Activated naive CD4-positive, alpha-beta T cell treated with anti-CD3 and anti-CD28 coated beads, Interleukin-2, amount 50 U/mL, for 24 hours (primary cell): Measurements from ENCODE around the gene SORCS2.

Source experiments
- H3K27ac Mint-ChIP-seq: one replicate; pipeline ENCODE4 v1.8.0; 2021; ENCODE audit warnings: mild to moderate bottlenecking, mixed read lengths
- H3K27me3 Mint-ChIP-seq: one replicate; pipeline ENCODE4 v1.8.0; 2021; ENCODE audit warnings: mixed read lengths
- H3K36me3 Mint-ChIP-seq: one replicate; pipeline ENCODE4 v1.8.0; 2021; ENCODE audit warnings: mixed read lengths
- H3K4me1 Mint-ChIP-seq: one replicate; pipeline ENCODE4 v1.8.0; 2021; ENCODE audit warnings: mixed read lengths
- H3K4me3 Mint-ChIP-seq: one replicate; pipeline ENCODE4 v1.8.0; 2021; ENCODE audit warnings: mild to moderate bottlenecking, mixed read lengths
- H3K9me3 Mint-ChIP-seq: one replicate; pipeline ENCODE4 v1.8.0; 2021; ENCODE audit warnings: mixed read lengths

The SORCS2 gene

DNA sequence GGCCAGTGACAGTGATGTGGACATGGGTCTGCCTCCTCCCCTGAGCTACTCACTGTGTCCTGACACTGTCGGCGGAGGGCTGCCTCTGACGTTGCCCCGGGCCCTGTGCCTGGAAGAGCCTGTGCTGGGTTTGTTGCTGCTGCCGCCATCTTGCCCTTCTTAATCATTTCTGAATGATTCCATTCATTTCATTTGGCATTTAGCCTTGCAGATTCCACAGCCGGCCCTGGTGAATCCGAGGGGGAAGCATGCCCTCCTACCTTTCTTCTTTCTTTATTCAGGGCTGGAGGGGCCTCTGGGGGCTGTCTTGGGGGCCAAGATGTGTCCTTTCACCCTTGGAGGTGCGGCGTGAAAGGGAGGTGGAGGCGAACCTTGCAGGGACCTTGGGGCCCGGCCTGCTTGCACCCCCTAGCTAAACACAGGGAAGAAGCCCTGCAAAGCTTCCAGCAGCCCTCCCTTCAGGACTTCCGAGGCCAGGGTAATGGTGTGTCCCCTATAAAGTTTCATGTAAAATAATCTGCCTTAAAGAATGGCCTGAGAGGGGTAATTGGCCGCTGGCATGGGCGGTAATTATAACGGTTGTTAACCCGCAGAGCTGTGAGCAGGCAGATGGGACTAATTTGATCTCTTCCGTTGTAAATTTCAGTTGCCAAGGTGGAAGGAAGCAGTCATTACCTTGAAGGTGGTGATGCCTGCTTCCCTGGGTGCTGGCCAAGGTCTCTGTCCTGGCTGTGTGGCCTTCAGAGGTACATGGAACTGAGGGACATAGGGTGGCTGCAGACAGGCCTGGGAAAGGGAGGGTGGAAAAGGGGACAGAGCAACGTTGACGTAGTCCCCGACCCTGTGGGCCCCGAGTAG lies 150.1 kb downstream of the SORCS2 start:
- no peak overlapping the region for H3K4me3 Mint-ChIP-seq
- no peaks in the 10 kb centered on the region for H3K36me3 Mint-ChIP-seq
- no peaks in the 10 kb centered on the region for H3K27me3 Mint-ChIP-seq
- no peaks in the 10 kb centered on the region for H3K4me1 Mint-ChIP-seq
- no peak overlapping the region for H3K27ac Mint-ChIP-seq
- no peaks in the 10 kb centered on the region for H3K9me3 Mint-ChIP-seq

DNA sequence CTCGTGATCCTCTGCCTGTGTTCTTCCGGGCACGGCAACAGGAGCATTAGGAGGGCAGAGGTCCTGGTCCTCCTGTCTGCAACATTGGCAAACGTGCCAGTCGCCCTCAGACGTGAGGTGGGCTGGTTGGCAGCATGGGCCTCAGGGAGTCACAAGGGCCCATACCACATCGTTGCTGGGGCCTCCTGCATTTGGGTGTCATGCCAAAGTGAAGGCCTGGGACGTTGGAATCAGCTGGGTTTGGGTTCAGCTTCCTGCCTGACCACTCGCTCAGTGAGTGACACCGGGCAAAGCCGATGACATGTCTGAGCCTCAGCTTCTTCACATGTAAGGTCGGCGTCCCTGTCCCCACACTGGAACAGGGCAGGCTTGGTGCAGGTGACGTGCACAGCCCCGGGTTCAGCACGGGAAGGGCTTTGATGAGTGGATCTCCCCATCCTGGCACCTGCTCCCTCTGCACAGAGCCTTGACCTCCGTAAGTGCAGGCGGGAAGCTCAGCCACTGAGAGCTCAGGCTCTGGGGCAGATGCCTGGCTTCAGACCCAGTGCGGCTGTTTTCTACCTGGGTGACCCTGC lies 150.8 kb downstream of the SORCS2 start:
- no peaks in the 10 kb centered on the region for H3K36me3 Mint-ChIP-seq
- H3K9me3 Mint-ChIP-seq = no peaks in the 10 kb centered on the region
- no peaks in the 10 kb centered on the region for H3K27me3 Mint-ChIP-seq
- no peaks in the 10 kb centered on the region for H3K4me1 Mint-ChIP-seq
- no peak overlapping the region for H3K4me3 Mint-ChIP-seq
- no peak overlapping the region for H3K27ac Mint-ChIP-seq

DNA sequence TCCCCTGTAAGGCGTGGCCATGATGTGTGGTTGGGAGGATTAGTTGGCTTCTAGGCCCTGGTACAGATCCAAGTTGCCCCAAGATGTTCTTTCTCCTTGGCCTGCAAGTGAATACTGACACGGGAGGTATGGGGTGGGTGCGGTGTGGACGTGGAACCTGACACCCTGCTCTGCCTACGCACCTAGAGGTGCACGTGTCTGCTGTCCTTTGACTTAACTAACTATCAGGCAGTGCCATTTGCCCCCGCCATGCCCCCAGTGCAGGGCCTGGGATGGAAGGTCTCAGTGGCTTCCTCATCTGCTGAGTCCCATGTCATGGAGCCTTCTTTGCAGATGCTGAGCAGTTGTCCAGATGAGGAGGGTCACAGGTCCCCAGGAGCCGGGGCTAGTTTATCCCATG lies 151.6 kb downstream of the SORCS2 start:
- H3K9me3 Mint-ChIP-seq = no peaks in the 10 kb centered on the region
- no peak overlapping the region for H3K4me3 Mint-ChIP-seq
- no peaks in the 10 kb centered on the region for H3K36me3 Mint-ChIP-seq
- no peak overlapping the region for H3K27ac Mint-ChIP-seq
- H3K27me3 Mint-ChIP-seq = no peaks in the 10 kb centered on the region
- H3K4me1 Mint-ChIP-seq = no peaks in the 10 kb centered on the region

DNA sequence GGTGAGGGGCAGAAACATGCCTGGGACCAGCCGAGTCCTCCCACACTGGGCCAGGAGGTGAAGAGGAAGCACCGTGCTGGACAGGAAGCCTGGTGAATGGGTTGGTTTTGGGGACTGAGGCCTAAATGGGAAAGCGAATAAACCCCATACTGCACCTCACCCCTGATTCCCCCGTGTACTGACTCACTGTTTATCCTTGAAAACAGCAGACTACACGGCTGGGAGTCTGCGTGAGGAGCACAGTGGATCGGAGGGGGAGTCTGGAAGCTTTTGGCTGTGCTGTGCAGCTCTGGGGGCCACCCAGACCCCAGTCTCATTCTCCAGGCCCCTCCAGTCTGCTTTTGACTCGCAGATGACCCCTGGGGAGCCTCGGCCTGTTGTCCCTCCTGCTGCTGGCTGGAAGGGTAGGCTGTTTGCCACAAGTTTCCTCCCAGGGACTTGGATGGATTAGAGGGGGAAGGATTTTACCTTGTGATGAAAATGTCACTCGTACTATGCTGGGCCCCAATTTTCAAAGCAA lies 152.4 kb downstream of the SORCS2 start:
- no peaks in the 10 kb centered on the region for H3K27me3 Mint-ChIP-seq
- no peak overlapping the region for H3K4me3 Mint-ChIP-seq
- no peaks in the 10 kb centered on the region for H3K9me3 Mint-ChIP-seq
- no peaks in the 10 kb centered on the region for H3K36me3 Mint-ChIP-seq
- H3K27ac Mint-ChIP-seq = no peak overlapping the region
- no peaks in the 10 kb centered on the region for H3K4me1 Mint-ChIP-seq

DNA sequence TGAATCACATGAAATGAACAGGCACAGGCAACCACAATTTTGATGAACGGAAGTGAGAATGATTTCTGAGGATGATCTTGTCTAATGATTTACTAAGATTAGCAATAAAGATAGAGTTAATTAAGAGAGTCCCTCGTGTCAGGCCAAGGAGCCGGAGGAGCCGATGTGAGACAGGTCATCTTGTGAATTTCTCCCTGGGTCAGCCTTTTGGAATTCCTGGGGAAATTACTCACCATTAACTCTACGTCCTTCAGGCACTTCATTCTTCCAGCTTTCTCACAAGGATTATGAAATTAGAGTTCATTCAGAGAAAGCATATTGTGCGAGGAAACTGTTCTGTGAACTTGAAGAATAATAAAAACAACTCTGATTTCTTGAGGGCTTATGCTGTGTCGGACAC lies 155.6 kb downstream of the SORCS2 start:
- Mint-ChIP-seq H3K9me3 (no peaks in the 10 kb centered on the region), H3K27me3 (peaks cover 2% of the 10 kb centered on the region), H3K36me3 (no peaks in the 10 kb centered on the region), H3K4me1 (no peaks in the 10 kb centered on the region), H3K27ac (no peak overlapping the region), H3K4me3 (no peak overlapping the region)

DNA sequence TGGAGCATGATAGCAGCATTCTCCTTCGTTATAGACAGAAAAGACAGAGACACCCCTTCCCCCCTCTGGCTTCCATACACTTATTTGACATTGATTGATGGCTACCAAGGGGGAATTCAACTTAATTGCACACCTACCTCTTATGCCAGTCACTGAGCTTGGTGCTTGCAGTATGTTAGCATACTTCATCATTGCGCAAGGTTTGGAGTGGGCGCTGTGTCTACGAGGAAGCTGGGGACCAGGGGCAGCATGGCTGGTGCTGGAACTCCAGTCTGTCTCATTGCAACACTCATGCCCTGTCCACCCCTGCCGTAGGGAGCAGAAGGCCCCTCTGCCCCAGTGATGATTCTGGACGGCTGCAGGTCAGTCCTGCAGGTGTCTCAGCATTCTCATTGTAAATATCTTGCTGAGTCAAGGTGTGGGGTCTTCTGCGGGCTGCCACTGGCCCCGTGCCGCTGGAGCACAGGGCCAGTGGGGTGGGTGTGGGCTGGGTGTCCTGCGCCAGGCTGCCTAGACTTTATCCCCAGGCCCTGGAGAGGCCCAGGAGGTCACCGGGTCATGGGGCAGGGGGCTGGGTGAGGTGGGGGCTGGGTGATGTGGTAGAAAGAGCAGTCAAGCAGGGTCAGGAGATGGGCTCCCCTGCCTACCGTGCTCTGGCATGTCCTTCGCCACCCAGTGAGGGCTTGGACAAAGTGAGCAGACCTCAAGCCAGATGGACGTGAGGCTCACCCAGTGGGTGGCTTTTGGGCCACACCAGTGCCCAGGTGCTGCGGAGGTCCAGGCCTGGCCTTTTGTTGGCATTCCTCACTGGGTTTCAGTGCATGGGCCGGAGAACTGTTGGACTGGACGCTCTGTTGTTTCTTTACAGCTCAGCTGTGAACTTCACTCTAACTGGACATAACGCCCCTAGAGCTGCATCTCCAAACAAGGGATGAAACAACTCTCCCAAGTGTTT lies 156.9 kb downstream of the SORCS2 start:
- no peak overlapping the region for H3K4me3 Mint-ChIP-seq
- H3K36me3 Mint-ChIP-seq = no peaks in the 10 kb centered on the region
- H3K27ac Mint-ChIP-seq = no peak overlapping the region
- H3K27me3 Mint-ChIP-seq = peaks cover 4% of the 10 kb centered on the region
- no peaks in the 10 kb centered on the region for H3K9me3 Mint-ChIP-seq
- no peaks in the 10 kb centered on the region for H3K4me1 Mint-ChIP-seq

DNA sequence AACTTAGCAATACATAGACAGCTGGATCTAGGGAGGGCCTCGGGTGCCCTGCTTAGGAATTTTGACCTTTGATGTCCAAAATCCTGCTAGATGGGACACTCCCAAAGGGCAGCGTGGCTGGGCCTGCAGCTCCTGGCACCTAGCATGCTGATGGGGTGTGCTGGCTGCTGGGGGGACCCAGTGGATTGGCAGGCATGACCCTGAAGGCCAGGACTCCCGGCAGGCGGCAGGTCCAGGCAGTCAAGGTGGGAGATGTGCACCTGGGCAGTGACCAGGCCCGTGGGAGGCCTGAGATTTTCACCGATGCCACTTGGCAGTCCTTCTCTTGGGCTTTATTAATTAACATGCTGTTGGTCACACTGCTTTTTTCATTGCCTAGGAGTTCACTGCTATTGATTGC lies 158.1 kb downstream of the SORCS2 start:
- Mint-ChIP-seq H3K27me3 (peaks cover 4% of the 10 kb centered on the region), H3K27ac (no peak overlapping the region), H3K36me3 (no peaks in the 10 kb centered on the region), H3K4me3 (no peak overlapping the region), H3K4me1 (no peaks in the 10 kb centered on the region), H3K9me3 (no peaks in the 10 kb centered on the region)

DNA sequence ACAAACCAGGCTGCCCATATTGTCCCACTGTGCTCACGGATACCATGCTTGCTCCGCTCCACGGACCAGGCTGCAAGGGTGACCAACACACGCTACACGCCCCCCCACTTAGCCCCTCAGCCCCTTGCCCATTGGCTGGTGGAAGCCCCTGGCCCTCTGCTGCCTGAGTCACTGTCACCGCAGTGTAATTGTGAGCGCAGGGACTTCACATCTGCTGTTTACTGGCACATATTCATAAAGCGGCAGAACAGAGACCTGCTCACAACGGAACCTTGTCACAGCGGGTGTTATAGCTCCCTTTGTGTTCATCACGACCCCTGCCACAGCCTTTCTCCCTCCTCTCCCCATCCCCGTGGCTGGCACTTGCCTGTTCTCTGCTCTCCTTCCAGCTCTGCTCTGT lies 158.7 kb downstream of the SORCS2 start:
- H3K27me3 Mint-ChIP-seq = peaks cover 4% of the 10 kb centered on the region
- H3K36me3 Mint-ChIP-seq = no peaks in the 10 kb centered on the region
- H3K27ac Mint-ChIP-seq = no peak overlapping the region
- no peaks in the 10 kb centered on the region for H3K4me1 Mint-ChIP-seq
- no peak overlapping the region for H3K4me3 Mint-ChIP-seq
- no peaks in the 10 kb centered on the region for H3K9me3 Mint-ChIP-seq

DNA sequence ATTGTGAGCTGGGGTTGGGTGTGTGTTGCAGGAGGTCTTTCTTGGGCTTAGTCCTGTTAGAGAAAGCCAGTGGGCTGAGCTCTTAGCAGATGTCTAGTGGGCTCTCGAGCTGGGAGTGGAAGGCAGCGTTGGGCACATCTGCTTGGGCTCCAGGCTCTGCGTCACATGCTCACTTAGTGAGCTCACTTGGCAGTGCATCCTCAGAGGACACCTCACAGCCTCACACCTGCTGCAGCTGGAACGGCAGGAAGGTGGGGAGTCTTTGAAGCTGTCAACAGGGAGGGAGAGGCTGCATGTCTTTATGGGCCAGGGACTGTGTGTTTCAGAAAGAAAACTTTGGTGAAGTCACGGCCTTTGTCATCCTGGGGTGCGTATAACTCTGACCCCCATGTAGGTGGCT lies 160.1 kb downstream of the SORCS2 start:
- Mint-ChIP-seq H3K9me3 (no peaks in the 10 kb centered on the region), H3K4me1 (no peaks in the 10 kb centered on the region), H3K27me3 (peaks cover 4% of the 10 kb centered on the region), H3K4me3 (no peak overlapping the region), H3K36me3 (no peaks in the 10 kb centered on the region), H3K27ac (no peak overlapping the region)

DNA sequence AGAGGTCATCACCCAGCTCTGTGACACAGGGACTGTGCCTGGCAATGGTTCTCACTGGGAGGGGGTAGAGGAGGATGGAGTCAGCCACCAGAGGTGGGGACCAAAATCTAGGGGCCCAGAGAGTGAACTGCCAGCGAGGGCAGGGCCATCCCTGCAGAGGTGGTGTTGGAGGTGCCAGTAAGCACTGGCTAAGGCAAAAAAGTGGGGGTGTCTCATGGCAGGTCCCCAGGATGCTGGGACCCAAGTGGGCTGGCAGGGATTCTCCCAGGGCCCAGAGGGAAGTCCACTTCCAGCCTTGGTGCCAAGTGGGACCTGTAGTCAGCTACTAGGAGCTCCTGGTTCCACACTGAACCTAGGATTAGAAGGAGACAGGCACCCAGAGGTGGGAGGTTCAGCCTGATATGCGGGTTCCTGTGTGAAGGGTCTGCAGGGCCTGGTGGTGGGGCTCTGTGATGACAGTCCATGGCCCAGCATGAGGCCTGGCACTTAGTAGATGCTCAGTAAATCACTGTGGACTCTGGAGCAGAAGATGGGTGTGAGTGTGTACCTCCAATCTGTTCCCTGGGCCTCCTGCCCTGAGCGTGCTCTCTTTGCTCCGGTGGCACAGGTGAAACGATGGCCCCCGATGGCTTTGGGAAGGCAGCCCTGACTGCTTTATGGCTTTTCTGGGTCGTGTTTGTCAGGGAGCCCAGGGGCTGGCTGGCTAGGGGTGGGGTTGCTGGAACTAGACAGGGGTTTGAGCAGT lies 160.9 kb downstream of the SORCS2 start:
- Mint-ChIP-seq H3K36me3 (no peaks in the 10 kb centered on the region), H3K27me3 (peaks cover 4% of the 10 kb centered on the region), H3K4me1 (no peaks in the 10 kb centered on the region), H3K9me3 (no peaks in the 10 kb centered on the region), H3K27ac (no peak overlapping the region), H3K4me3 (no peak overlapping the region)

DNA sequence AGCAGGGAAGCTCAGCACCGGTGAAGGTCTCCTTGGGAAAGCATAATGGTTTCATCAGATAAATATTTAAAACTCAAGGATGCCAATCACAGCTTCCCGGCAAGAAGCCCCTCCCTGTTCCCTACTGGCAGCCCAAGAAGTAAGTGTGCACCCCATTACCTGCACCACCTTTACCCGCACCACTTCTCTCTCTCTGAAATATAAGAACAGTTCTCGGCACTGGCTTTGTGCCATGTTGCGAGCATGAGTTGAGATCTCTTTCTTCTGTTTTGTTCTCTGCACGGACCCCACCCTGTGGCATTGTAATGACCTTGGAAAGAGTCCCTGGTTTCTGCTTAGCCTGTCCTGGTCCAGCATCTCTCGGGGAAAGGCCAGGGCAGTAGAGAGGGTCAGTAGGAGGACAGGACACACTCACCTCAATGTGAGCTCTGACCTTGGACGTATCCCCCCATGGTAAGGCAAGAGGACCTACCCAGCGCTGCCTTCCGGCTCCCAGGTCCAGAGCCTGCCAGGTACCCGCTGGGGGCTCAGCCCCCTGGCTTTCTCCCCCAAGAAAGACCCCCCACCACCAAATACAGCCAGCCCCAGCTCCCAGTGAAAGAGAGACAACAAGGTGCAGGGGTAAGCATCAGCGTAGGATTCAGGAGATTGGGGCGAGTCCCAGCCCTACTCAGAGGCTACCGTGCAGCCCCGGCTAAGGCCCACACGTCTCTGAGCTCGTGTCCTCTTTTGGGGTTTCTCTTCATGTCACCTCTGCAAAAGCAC lies 161.7 kb downstream of the SORCS2 start:
- Mint-ChIP-seq H3K27ac (no peak overlapping the region), H3K4me1 (no peaks in the 10 kb centered on the region), H3K9me3 (no peaks in the 10 kb centered on the region), H3K36me3 (no peaks in the 10 kb centered on the region), H3K4me3 (no peak overlapping the region), H3K27me3 (peaks cover 4% of the 10 kb centered on the region)

DNA sequence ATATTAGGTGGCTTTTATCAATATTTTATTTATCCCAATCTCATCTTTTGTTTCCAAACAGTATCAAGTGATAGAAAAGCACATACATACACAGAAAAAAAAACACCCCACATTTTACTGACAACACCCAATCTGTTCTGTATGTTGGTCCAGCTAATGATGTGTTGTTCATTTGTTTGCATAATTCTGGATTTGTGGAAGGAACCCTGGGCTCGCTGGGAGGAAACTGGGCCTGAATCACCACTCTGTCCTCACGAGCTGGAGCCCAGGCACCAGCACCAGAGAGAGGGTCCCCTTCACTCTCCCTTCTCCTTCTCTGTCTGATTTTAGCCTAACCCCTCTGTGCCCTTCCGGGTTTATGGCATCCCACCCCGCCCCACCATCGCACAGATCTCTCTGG lies 162.6 kb downstream of the SORCS2 start:
- no peaks in the 10 kb centered on the region for H3K36me3 Mint-ChIP-seq
- no peak overlapping the region for H3K4me3 Mint-ChIP-seq
- H3K27me3 Mint-ChIP-seq = peaks cover 4% of the 10 kb centered on the region
- no peaks in the 10 kb centered on the region for H3K9me3 Mint-ChIP-seq
- H3K27ac Mint-ChIP-seq = no peak overlapping the region
- H3K4me1 Mint-ChIP-seq = no peaks in the 10 kb centered on the region

DNA sequence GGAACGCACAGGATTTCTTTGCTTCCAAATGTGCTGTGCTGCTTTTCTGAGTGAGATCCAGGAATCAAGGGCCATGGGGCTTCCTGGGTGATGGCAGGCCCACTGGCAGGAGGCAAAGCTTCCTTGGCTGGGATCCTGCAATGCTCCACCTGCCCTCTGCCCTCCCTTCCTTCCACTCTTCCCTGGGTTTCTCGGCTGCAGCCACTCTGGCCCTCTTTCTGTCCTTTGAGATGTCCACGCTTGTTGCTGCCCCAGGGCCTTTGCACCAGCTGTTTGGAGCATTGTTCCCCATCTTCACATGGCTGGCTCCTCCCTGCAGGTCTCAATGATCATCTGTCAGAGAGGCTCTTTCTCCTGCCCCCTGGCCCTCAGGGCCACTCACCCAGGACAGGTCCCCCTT lies 163.5 kb downstream of the SORCS2 start:
- no peak overlapping the region for H3K4me3 Mint-ChIP-seq
- H3K27ac Mint-ChIP-seq = no peak overlapping the region
- H3K9me3 Mint-ChIP-seq = no peaks in the 10 kb centered on the region
- no peaks in the 10 kb centered on the region for H3K4me1 Mint-ChIP-seq
- peaks cover 4% of the 10 kb centered on the region for H3K27me3 Mint-ChIP-seq
- H3K36me3 Mint-ChIP-seq = no peaks in the 10 kb centered on the region

DNA sequence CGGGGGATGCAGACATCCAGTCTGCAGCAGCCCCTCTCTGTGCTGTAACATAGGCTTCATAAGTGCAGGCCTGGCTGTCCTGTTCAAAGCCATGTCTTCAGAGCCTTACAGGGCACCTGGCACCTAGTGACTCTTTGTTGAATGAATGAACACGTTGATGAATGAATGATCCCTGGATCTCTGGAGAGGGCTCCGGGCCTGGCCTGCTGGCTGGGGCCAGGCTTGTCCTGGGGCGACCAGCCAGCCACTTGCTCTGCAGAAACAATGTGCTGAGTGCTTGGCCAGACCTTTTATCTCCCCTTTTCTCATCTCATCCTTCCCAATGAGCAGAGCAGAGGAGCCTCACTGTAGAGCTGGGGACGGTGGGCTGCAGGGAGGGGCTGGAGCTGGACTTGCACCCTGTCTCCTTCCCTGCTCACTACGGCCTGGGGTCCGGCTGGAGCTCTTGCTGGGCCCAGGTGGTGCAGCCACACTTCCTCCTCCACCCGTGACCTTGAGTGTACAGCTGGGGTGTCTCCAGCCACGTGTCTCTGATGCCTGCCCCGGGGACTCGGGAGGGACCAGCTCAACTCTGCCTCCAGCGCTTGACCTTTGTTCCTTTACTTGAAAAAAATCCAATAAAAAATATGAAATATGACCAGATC lies 164.5 kb downstream of the SORCS2 start:
- Mint-ChIP-seq H3K27me3 (peaks cover 4% of the 10 kb centered on the region), H3K9me3 (no peaks in the 10 kb centered on the region), H3K36me3 (no peaks in the 10 kb centered on the region), H3K4me1 (no peaks in the 10 kb centered on the region), H3K27ac (no peak overlapping the region), H3K4me3 (no peak overlapping the region)
